Stimulated activated CD8-positive, alpha-beta memory T cell treated with anti-CD3 and anti-CD28 coated beads, Interleukin-12 subunit alpha, Interleukin-12 subunit beta, amount 100 ng/mL, for 1 hour (primary cell): ENCODE results near the gene STX17.
"Not testable (repeated sequence)": the region's sequence is repeated elsewhere in the genome, so short reads cannot be mapped to it uniquely, and the experiment has no call there.

ENCODE experiments used
- DNase-seq: peaks from one replicate; pipeline ENCODE4 v3.0.0-alpha.2; 2020; ENCODE audit warnings: low read depth

The STX17 gene

DNA sequence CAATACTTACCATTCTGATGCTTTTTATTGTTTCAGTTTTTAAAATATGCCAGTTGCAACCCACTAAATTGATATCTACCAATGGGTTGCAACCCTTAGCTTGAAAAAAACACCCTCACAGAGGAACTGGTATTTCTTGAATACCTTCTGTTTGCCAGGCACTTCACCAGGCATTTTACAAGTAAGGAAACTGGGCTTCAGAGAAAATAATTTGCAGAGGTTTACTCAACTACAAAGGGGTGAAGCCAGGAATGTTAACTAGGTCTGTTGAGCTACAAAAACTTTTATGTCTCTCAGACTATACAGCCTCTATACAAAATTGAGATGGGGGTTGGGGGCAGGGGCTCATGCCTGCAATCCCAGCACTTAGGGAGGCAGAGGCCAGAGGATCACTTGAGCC is 65.0 kb downstream of the STX17 start:
- DNase-seq, result no peak

DNA sequence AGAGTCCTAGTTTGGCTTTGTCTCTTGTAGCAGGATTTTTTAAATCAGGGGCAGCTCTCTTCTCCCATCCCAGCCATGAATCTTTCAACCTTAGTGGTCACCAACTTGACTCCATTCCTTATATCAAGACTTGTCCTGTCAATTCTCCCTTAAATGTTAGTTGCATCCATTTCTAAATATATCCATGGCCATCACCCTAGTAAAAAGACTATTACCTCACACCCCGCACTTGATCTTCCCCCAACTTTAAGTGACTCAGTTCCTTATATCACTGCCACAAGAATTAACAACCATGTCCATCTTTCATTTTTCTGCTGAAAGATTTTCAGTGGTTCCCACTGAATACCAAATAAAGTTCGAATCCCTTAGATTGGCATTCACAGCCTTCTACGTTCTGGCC is 67.0 kb downstream of the STX17 start:
- no peak for DNase-seq

DNA sequence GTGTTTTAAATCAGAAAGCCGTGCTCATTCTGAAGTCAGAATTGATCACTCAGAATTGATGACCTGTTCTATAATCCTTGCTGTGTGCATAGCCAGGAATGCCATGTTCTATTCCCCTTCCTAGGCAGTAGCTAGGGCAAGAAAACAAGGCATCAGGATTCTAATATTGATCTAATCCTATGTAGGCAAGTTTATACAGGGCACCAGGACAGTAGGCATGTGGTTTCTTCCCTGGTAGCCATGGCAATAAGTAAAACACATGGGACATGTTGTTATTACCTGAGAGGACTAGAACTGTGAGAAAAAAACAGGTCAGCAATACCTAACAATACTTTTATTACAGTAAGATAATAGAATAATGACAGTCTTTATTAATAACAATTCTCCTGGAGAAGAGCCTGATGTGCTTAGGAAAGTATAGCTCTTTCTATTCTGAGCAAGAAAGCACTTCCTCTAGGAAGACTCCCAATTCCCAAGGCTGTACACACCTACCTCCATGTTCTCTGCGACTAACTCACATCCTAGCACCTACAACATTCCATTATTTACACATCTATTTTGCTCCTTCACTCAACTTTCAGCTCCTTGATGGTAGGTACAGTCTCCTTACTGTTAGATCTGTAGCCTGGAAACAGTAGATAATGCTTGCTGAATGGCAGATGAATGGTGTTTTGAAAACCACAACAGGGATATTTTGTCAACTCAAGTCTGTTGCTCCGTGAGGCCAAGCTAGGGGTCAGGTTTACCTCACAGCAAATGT is 70.8 kb downstream of the STX17 start:
- DNase-seq, result no peak

DNA sequence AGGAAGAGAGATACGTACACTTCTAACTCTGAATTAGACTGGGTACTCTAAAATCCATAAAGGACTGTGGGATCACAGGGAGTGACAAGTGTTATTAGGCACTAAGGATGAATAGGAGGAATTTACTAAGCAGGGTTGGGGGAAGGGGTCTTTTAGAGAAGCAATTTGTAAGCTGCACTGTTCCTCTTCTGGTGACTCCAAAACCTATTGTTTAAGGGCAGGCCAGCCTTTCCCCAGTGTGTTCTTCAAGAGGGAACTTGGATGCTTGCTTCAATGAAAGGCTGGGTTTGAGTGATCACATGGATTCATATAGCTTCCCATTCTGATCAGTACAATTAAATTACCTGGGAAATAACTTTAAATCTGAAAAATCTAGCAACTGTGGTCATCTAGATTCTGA is 71.8 kb downstream of the STX17 start:
- no peak for DNase-seq

DNA sequence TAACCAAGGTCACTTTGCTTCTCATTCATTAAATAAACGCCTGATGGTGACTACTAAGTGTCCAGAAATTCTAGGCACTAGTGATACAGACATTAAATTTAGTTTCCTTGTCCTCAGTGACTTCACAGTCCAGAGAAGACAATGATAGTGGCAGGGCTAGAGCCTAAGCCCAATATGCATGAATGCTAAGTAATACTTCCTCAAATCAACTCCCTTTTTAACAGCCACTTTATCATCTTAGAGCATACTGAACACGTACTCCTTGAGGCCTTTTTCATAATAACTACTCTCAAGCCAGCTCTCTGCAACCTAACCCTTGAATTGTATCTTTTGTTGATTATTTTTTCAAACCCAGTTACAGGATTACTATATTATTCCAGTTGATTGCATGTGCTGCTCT is 74.1 kb downstream of the STX17 start:
- no peak for DNase-seq

DNA sequence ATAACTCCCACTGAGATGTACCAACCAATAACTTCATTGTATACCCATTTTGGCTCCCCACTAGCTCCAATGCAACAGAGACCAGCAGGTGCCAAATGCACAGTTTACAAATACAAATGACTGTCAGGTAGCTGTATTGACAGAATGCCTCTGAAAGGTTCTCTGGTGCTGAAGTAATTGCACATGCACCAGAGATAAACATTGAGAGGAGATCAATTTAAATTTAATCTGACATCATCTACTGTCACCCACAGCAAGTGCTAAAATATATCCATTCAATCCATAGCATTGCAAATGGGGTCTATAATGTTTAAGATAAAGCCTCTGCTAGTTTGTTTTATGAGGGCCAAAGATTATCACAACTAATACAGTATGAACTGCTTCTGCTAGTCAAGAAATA is 80.2 kb downstream of the STX17 start:
- no peak for DNase-seq

DNA sequence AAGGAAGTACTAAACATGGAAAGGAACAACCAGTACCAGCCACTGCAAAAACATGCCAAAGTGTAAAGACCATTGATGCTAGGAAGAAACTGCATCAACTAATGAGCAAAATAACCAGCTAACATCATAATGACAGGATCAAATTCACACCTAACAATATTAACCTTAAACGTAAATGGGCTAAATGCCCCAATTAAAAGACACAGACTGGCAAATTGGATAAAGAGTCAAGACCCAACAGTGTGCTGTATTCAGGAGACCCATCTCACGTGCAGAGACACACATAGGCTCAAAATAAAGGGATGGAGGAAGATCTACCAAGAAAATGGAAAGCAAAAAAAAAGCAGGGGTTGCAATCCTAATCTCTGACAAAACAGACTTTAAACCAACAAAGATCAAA is 84.1 kb downstream of the STX17 start:
- not testable (repeated sequence) for DNase-seq

DNA sequence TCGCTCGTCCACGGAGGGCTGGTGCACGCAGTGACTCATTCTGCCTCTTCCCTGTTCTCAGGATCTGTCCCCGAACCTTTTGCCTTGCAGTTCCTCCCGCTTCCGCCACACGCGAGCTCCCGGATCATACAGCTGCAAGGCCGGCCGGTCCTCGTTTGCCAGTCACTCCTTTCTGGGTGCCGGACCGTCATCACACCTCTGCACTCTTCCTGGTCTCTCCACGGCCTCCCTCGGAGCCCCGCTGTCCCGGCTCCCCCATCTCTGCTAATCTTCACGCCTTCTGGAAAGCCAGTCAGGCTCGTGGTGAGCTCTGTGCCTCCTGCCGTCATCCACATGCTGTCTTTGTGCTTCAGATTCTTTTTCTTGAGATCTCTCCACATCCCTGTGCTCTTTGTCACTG is 91.8 kb downstream of the STX17 start:
- no peak for DNase-seq

DNA sequence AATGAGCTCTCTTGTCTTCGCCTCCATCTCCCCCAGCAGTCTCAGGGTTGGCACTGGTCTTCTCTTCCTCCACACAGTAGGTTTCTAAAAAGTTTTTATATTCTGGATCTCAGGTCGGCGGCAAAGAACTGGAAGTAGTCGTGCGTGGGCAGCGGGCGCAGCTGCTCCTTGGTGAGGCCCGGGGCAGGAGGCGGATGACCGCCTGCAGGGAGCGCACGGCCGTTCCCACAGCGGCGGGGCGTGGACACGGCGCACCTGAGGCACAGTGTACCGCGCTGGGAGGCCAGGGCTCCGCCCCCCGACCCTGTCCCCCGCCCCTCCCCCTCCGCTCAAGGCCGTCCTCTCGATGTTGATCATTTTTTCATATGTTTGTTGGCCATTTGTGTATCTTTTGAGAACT is 92.4 kb downstream of the STX17 start:
- no peak for DNase-seq

DNA sequence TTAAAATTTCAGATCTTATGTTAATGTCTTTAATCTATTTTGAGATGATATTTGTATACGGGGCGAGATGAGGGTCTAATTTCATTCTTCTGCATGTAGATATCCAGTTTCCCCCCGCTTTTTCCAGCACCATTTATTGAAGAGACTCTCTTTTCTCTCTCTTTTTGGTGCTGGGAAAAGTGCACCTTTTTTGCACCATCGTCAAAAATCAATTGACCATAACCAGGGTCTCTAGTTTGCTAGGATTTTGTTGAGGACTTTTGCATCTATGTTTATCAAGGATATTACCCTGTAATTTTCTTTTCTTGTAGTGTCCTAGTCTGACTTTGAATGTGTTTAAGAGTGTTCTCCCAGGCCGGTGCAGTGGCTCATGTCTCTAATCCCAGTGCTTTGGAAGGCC is 93.3 kb downstream of the STX17 start:
- no peak for DNase-seq

DNA sequence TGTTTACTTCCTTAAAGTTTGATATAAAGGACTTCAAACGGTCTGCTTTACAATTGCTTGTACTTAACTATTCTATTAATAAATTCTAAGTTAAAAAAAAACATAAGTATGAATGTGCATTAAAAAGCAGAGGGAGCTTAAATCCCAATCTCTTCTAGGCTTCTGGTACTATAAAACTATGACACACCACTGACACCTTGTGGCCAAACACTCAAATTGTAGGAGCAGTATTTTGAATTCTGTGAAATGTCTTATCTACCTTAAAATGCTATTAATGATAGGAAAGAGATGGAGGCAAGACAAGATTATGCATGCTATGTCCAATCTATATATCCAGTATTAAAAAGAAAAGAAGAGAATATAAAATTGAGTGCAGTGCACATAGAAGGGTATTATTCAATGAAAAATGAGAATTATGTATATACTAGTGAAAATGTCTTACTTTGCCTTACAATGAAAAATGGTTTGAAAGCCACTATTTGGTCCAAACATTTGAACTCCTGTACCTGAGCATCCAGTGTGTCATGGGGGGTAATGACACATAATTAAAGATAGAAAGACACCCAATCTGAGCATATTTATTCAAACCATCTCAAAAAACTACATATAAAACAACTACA is 104.7 kb downstream of the STX17 start:
- DNase-seq, result peak; percentile 12

DNA sequence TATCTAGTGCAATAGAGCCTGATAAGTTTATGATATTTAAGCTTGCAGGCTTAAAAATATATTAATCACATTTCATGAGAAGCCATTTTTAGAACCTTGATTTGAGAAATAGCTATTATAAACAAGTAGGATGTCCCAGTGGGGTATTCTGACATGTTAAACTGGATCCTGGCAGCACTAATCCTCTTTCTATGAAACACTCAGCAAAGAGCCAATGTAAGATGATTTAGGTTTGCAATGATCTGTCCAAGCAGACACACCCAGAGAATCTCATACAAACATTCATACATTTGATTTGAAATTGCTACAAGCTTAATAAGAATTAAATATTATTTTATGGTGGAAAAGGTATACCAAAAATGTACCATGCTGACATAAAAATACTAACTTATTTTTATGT is 105.8 kb downstream of the STX17 start:
- DNase-seq, result no peak

DNA sequence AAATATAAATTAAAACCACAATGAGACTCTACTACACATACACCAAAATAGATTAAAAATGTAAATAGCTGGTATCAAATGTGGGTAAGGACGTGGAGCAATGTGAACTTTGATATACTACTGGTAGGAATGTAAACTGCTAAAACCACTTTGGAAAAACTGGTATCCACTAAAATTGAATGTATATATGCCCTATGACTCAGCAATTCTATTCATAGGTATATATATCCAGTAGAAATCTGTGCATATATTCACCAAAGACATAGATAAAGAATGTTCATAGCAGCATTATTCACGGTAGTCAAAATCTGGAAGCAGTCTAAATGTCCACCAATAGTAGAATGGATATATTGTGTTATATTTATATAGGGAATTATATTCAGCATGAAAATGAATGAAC is 107.1 kb downstream of the STX17 start:
- DNase-seq, result no peak

DNA sequence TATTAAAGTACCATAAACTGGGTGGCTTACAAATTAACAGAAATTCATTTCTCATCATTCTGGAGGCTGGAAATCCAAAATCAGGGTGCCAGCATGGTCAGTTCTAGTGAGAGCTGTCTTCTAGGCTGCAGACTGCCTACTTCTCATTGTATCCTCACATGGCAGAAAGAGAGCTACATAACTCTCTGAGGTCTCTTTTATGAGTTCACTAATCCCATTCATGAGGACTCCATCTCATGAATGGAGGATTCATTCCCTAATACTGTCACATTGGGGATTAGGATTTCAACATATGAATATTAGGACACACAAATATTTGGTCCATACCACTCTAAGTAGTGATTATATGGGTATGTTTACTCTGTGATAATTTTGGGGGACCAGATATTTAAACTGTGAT is 108.4 kb downstream of the STX17 start:
- no peak for DNase-seq

DNA sequence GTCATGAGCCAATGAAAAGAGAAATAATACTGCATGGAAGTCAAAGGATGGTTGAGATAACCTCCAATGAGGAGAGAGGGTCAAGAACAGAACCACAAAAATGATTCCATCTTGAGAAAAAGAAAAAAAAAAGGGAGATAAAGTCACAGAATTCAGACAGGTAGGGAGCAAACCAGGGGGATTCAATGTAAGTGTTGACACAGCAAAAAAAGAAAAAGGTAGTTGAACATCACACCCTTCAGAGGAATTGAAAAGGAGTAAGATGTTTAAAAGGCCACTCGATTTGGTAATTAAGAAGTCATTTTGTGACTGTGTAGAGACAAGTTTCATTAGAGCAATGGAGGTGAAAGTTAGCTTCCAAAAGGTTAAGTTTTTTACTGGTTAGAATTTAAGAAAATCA is 113.1 kb downstream of the STX17 start:
- DNase-seq, result no peak
